Smooth muscle cell (in vitro differentiated cells): ENCODE measurements around the gene NSMCE1. TPM values are rescaled to one million over a fixed set of nuclear protein-coding genes. Genes with fewer than 3 reads are reported as not detected.
A peak's percentile ranks its signal among the peaks of the same experiment; 100 is the strongest.

Experiments used
- DNase-seq: peaks from one replicate; lab custom pipeline; 2025; ENCODE audit not compliant: unreplicated experiment; lab: John Stamatoyannopoulos, UW
- H2AFZ ChIP-seq: fragments of 200-600 bp; sonication (generic); 2 replicates; pipeline ENCODE4 v1.6.0; 2016; ENCODE audit warnings: antibody characterized with exemption, low read depth, mild to moderate bottlenecking
- H3F3A ChIP-seq: fragments of 200-600 bp; sonication (generic); 2 replicates; pipeline ENCODE4 v1.6.0; 2017; ENCODE audit warnings: antibody characterized with exemption, low read depth
- H3K27ac ChIP-seq: fragments of 200-600 bp; sonication (generic); 2 replicates; pipeline ENCODE4 v1.5.1; 2016; ENCODE audit warnings: low read depth, mild to moderate bottlenecking
- H3K27me3 ChIP-seq: fragments of 200-600 bp; sonication (generic); 2 replicates; pipeline ENCODE4 v1.6.1; 2016; ENCODE audit warnings: low read depth, mild to moderate bottlenecking
- H3K36me3 ChIP-seq: fragments of 200-600 bp; sonication (generic); 2 replicates; pipeline ENCODE4 v1.5.1; 2016; ENCODE audit warnings: low read depth
- H3K4me1 ChIP-seq: fragments of 200-600 bp; sonication (generic); 2 replicates; pipeline ENCODE4 v1.5.1; 2016; ENCODE audit warnings: low read depth
- H3K4me2 ChIP-seq: fragments of 200-600 bp; sonication (generic); 2 replicates; pipeline ENCODE4 v1.6.0; 2016; ENCODE audit warnings: mild to moderate bottlenecking
- H3K4me3 ChIP-seq: fragments of 200-600 bp; sonication (generic); 2 replicates; pipeline ENCODE4 v1.5.1; 2016; ENCODE audit warnings: mild to moderate bottlenecking
- H3K79me2 ChIP-seq: fragments of 200-600 bp; sonication (generic); 2 replicates; pipeline ENCODE4 v1.6.0; 2016; ENCODE audit warnings: low read depth, mild to moderate bottlenecking
- H3K9ac ChIP-seq: fragments of 200-600 bp; sonication (generic); 2 replicates; pipeline ENCODE4 v1.6.0; 2016; ENCODE audit warnings: low read depth
- H3K9me3 ChIP-seq: fragments of 200-600 bp; sonication (generic); replicated peaks from 2 replicates; pipeline ENCODE4 v1.5.1; 2016; ENCODE audit warnings: low read depth
- H4K20me1 ChIP-seq: fragments of 200-600 bp; sonication (generic); 2 replicates; pipeline ENCODE4 v1.6.0; 2016; ENCODE audit warnings: low read depth
- WGBS: methylation state at CpG from one replicate; pipeline ENCODE4 v1.1.7; 2016; ENCODE audit warnings: low lambda C conversion rate; 5-methylcytosine and 5-hydroxymethylcytosine counted together
- polyA plus RNA-seq: library from polyadenylated mRNA; unstranded; fragments of >200 nt; fragmentation: Nextera tagmentation; extraction: Ambion mirVana; gene quantifications from 2 replicates; pipeline ENCODE4 v1.2.1, GENCODE V29; 2016
- total RNA-seq: library from RNA; depleted of rRNA; stranded (reverse); fragments of >200 nt; gene quantifications from 2 replicates; pipeline ENCODE4 v1.2.3, GENCODE V29; 2014
- TF ChIP-seq, protein P1 (sequence below): fragments of 200-600 bp; sonication (generic); IDR thresholded peaks from 2 replicates; pipeline ENCODE4 v1.5.1; 2017; ENCODE audit warnings: borderline replicate concordance, mild to moderate bottlenecking, antibody characterized with exemption; ENCODE audit not compliant: insufficient read depth, poor library complexity, severe bottlenecking

NSMCE1 gene
- total and polyA plus RNA-seq, 2 experiments from 2014 or later, result 36.9 to 59.1 TPM

DNA sequence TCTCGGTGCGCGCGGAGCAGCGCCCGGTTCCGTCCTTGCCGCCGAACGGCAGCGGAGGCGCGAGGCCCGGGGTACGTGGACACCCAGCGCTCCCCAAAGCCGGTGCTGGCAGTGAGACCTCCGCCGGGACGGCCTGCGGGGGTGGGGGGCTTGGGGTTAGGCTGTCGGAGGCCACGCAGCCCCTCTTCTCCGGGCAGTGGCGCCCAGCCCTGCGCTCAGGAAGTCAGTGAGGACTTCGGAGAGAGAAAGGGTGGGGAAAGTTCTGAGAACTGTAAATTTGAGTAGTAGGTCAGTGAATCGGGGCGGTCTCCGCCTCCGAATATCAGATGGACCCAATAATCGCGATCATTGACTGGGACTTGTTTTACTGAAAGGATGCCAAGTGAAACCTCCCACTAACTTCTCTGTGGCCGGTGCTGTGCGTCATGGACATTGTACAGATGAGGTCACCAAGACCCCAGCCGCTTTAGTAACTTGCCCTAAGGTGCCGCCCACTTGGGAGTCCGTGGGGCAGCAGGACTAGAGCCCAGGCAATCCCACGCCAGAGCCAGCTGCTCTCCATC is 45.7 kb upstream of the NSMCE1 start:
- Histone ChIP-seq H3K27me3 (no peaks in the 10 kb centered on the region), H2AFZ (peak overlapping the region; percentile 85), H3K27ac (peak overlapping the region; percentile 87), H4K20me1 (peaks cover 24% of the 10 kb centered on the region), H3K4me3 (peak overlapping the region; percentile 96), H3K9me3 (no peaks in the 10 kb centered on the region), H3K36me3 (no peaks in the 10 kb centered on the region), H3K4me2 (peak overlapping the region; percentile 100), H3K4me1 (peaks cover 17% of the 10 kb centered on the region), H3K9ac (peak overlapping the region; percentile 98), H3F3A (no peaks in the 10 kb centered on the region), H3K79me2 (peaks cover 36% of the 10 kb centered on the region)
- 2% methylated on average over 36 of the region's 39 CpGs for WGBS
- no peak for DNase-seq
- TF ChIP-seq, protein P1, sequence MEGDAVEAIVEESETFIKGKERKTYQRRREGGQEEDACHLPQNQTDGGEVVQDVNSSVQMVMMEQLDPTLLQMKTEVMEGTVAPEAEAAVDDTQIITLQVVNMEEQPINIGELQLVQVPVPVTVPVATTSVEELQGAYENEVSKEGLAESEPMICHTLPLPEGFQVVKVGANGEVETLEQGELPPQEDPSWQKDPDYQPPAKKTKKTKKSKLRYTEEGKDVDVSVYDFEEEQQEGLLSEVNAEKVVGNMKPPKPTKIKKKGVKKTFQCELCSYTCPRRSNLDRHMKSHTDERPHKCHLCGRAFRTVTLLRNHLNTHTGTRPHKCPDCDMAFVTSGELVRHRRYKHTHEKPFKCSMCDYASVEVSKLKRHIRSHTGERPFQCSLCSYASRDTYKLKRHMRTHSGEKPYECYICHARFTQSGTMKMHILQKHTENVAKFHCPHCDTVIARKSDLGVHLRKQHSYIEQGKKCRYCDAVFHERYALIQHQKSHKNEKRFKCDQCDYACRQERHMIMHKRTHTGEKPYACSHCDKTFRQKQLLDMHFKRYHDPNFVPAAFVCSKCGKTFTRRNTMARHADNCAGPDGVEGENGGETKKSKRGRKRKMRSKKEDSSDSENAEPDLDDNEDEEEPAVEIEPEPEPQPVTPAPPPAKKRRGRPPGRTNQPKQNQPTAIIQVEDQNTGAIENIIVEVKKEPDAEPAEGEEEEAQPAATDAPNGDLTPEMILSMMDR, result no peak

DNA sequence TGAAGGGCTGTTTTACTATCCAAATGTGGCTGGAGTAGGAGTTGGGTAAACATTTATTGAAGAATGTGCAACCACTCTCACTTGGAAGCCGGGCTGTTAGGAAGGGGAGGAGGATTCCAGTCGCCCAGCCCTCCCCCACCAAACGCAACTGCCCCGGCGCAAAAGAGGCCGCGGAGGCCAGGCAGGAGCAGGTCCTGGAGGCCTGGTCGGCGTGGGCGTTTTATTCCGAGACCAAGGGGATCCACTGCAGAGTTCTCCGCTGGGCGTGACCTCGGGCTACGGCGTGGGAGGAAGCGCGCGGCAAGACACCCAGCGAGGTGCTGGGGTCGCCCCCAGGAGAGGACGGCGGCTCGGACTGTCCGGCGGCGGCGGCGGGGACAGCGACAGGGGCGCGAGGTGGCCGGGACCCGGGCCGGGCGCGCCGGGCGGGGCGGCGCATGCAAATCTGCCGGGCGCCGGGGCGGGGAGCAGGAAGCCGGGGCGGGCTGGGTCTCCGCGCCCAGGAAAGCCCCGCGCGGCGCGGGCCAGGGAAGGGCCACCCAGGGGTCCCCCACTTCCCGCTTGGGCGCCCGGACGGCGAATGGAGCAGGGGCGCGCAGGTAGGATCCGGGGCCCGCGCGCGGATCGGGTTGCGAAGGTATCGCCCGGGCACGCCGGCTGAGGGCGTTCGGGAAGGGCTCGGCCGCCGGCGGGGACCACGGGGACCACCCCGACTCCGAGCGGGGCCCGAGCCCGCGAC is 45.0 kb upstream of the NSMCE1 start, which contains the start of gene IL4R:
Gene IL4R (plus strand): TSS at position 553 of the 739 bp plus-strand sequence. CDS start 26,230 bp downstream, outside the sequence.
- H3K9ac ChIP-seq, result peak within 1 kb of the TSS; percentile 98
- peaks cover 35% of the 10 kb centered on the region for H3K79me2 ChIP-seq
- H3F3A ChIP-seq, result no peaks in the 10 kb centered on the region
- peak within 1 kb of the TSS; percentile 96 for H3K4me3 ChIP-seq
- no peaks in the 10 kb centered on the region for H3K27me3 ChIP-seq
- no peaks in the 10 kb centered on the region for H3K9me3 ChIP-seq
- TF ChIP-seq, protein P1, result no peak
- DNase-seq, result peak; percentile 48
- H3K36me3 ChIP-seq, result no peaks in the 10 kb centered on the region
- H4K20me1 ChIP-seq, result peaks cover 24% of the 10 kb centered on the region
- peaks cover 17% of the 10 kb centered on the region for H3K4me1 ChIP-seq
- WGBS, result 2% methylated on average over 66 of the region's 85 CpGs
- peak within 1 kb of the TSS; percentile 85 for H2AFZ ChIP-seq
- peak within 1 kb of the TSS; percentile 100 for H3K4me2 ChIP-seq
- H3K27ac ChIP-seq, result peak within 1 kb of the TSS; percentile 87

DNA sequence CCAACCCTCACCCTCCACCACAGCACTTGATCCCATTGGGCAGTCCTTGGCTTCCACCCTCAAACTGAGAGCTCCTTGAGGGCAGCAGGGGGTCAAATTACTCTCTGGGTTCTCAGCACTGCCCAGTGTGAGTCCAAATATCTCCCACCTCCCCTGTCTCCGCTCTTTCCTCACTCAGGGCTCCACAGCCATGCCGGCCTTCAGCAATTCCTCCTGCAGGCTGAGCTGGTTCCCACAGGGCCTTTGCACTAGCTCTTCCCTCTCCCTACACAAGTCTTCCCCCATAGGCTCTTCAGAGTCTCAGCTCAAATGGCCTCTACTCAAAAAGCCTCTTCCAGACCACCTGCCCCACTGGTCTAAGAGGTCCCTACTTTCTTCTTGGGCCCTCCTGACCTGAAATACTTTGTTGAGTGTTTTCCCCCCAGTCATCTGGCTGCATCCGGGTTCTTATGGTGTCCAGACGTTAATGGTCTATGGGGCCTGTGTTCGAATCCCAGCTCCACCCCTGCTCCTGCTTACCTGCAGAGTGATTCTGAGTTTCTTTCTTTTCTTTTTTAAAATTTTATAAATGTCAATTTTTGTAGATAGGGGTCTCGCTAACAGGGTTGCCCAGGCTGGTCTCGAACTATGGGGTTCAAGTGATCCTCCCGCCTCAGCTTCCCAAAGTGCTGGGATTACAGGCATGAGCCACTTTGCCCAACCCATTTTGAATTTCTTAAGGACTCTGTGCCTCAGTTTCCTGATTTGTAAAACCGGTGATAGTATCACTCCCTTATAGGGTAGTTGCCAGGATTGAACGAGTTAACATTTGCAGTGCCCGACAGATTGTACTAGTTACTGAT is 44.2 kb upstream of the NSMCE1 start:
- H4K20me1 ChIP-seq, result peaks cover 24% of the 10 kb centered on the region
- H3K4me3 ChIP-seq, result peak overlapping the region; percentile 96
- no peak overlapping the region for H3K9ac ChIP-seq
- H3F3A ChIP-seq, result no peaks in the 10 kb centered on the region
- H2AFZ ChIP-seq, result no peak overlapping the region
- H3K4me2 ChIP-seq, result peak overlapping the region; percentile 100
- TF ChIP-seq, protein P1, result no peak
- H3K9me3 ChIP-seq, result no peaks in the 10 kb centered on the region
- H3K36me3 ChIP-seq, result no peaks in the 10 kb centered on the region
- peaks cover 32% of the 10 kb centered on the region for H3K79me2 ChIP-seq
- DNase-seq, result no peak
- peak overlapping the region; percentile 87 for H3K27ac ChIP-seq
- peaks cover 17% of the 10 kb centered on the region for H3K4me1 ChIP-seq
- no peaks in the 10 kb centered on the region for H3K27me3 ChIP-seq
- WGBS, result 77% methylated on average over 11 of the region's 11 CpGs
